Endothelial cell of umbilical vein (primary cell): ENCODE measurements around the gene RBMS3. TPM values are rescaled to one million over a fixed set of nuclear protein-coding genes. Genes with fewer than 3 reads are reported as not detected.

ENCODE experiments used
- BruUV-seq: library from RNA; stranded (reverse); fragments of 400-500 nt; replicated peaks from 2 replicates; lab custom pipeline; 2021; lab: Mats Ljungman, UMichigan
- CTCF ChIA-PET: fragments of 300-600, 350-600 bp; sonication (Branson Sonifier 250); formaldehyde crosslinking; loops from one replicate; lab custom pipeline; 2021; ENCODE audit warnings: antibody characterized with exemption, inconsistent platforms; lab: Charles Lee
- POLR2A ChIA-PET: fragments of 300-600, 350-600 bp; sonication (Branson Sonifier 250); formaldehyde crosslinking; loops from one replicate; lab custom pipeline; 2021; ENCODE audit warnings: antibody characterized with exemption, inconsistent platforms; lab: Charles Lee
- DNase-seq: peaks from one replicate; pipeline ENCODE4 v3.0.0-alpha.2; 2011; ENCODE audit warnings: low read depth, low spot score
- FAIRE-seq: peaks from 2 replicates; lab custom pipeline; 2011; peaks lifted over from hg19 to GRCh38; lab: Jason Lieb, UNC
- H2AFZ ChIP-seq: 2 replicates; pipeline ENCODE4 v1.6.0; 2012; ENCODE audit warnings: low read depth, low read length, control low read depth, inconsistent platforms
- H3K27ac ChIP-seq: 2 replicates; pipeline ENCODE4 v1.5.1; 2011; ENCODE audit warnings: low read depth, mild to moderate bottlenecking, control low read depth, low read length, moderate library complexity; ENCODE audit not compliant: insufficient read depth
- H3K27me3 ChIP-seq, 2 experiments: 2 replicates each; pipeline versions ENCODE4 v1.6.0 to v1.6.1; 2011; ENCODE audit warnings: low read length in 2 of 2, mixed read lengths in 1 of 2; ENCODE audit not compliant: control insufficient read depth in 2 of 2, insufficient read depth in 2 of 2
- H3K36me3 ChIP-seq, 2 experiments: 2 replicates in 1 of 2; 3 replicates in 1 of 2; pipeline ENCODE4 v1.5.1; 2011; ENCODE audit warnings: low read length in 2 of 2, mild to moderate bottlenecking in 1 of 2, moderate library complexity in 1 of 2; ENCODE audit not compliant: control insufficient read depth in 2 of 2, insufficient read depth in 2 of 2; ENCODE audit errors: extremely low read depth in 1 of 2
- H3K4me1 ChIP-seq: 3 replicates; pipeline ENCODE4 v1.5.1; 2011; ENCODE audit warnings: mild to moderate bottlenecking, low read length; ENCODE audit not compliant: control insufficient read depth, insufficient read depth; ENCODE audit errors: extremely low read depth
- H3K4me2 ChIP-seq: 2 replicates; pipeline ENCODE4 v1.6.1; 2011; ENCODE audit warnings: low read length, control low read depth, mixed read lengths; ENCODE audit not compliant: insufficient read depth
- H3K4me3 ChIP-seq, 3 experiments: fragments of 200-600 bp in 1 of 3; sonication (generic), shearing (Covaris generic) in 1 of 3; replicated peaks in 1 of 3; 2 replicates each; pipeline ENCODE4 v1.5.1; 2011 to 2016; ENCODE audit warnings: control low read depth in 3 of 3, low read length in 3 of 3, mild to moderate bottlenecking in 2 of 3, inconsistent platforms in 1 of 3, low read depth in 1 of 3, moderate library complexity in 1 of 3; ENCODE audit not compliant: insufficient read depth in 1 of 3
- H3K79me2 ChIP-seq: 2 replicates; pipeline ENCODE4 v1.6.0; 2012; ENCODE audit warnings: low read length, inconsistent platforms; ENCODE audit not compliant: control insufficient read depth, insufficient read depth
- H3K9ac ChIP-seq: replicated peaks from 2 replicates; pipeline ENCODE3; 2011; ENCODE audit warnings: low read length, control low read depth; ENCODE audit not compliant: insufficient read depth; ENCODE audit errors: extremely low read depth
- H3K9me1 ChIP-seq: replicated peaks from 3 replicates; pipeline ENCODE4 v1.6.0; 2011; ENCODE audit warnings: mild to moderate bottlenecking, low read length; ENCODE audit not compliant: control insufficient read depth, insufficient read depth; ENCODE audit errors: extremely low read depth
- H3K9me3 ChIP-seq: replicated peaks from 2 replicates; pipeline ENCODE4 v1.5.1; 2012; ENCODE audit warnings: low read length, inconsistent platforms; ENCODE audit not compliant: control insufficient read depth, insufficient read depth
- H4K20me1 ChIP-seq: replicated peaks from 2 replicates; pipeline ENCODE3; 2011; ENCODE audit warnings: mild to moderate bottlenecking, low read length; ENCODE audit not compliant: control insufficient read depth, insufficient read depth; ENCODE audit errors: extremely low read depth
- FOS ChIP-seq: IDR thresholded peaks from 2 replicates; pipeline ENCODE4 v1.6.1; 2011; ENCODE audit warnings: mild to moderate bottlenecking, low read length, moderate library complexity, borderline replicate concordance; ENCODE audit not compliant: insufficient read depth
- GATA2 ChIP-seq: IDR thresholded peaks from 2 replicates; pipeline ENCODE4 v1.7.0; 2011; ENCODE audit warnings: low read depth, mild to moderate bottlenecking, moderate library complexity, mixed read lengths, low read length; ENCODE audit not compliant: insufficient read length, insufficient read depth
- JUN ChIP-seq: IDR thresholded peaks from 2 replicates; pipeline ENCODE4 v1.6.1; 2011; ENCODE audit warnings: borderline replicate concordance, low read depth; ENCODE audit not compliant: insufficient read length, insufficient read depth
- MAX ChIP-seq: IDR thresholded peaks from 2 replicates; pipeline ENCODE4 v1.6.1; 2011; ENCODE audit not compliant: insufficient read depth, insufficient read length
- MYC ChIP-seq: IDR thresholded peaks from one replicate; pipeline ENCODE4 v1.6.1; 2011; ENCODE audit warnings: mild to moderate bottlenecking, low read depth, low read length
- POLR2A ChIP-seq: IDR thresholded peaks from 2 replicates; pipeline ENCODE4 v1.6.1; 2012; ENCODE audit warnings: low read depth, mild to moderate bottlenecking, control low read depth, low read length
- POLR2AphosphoS5 ChIP-seq: IDR thresholded peaks from 2 replicates; pipeline ENCODE4 v1.6.1; 2012; ENCODE audit warnings: low read depth, mild to moderate bottlenecking, control low read depth, low read length, moderate library complexity; ENCODE audit not compliant: insufficient read depth
- dilution Hi-C: fragments of 300-500 bp; cut with MboI; formaldehyde crosslinking; loops from one replicate; pipeline ENCODE4 v1.15.0; 2019; ENCODE audit warnings: low sequenced_read_pairs; ENCODE audit not compliant: extremely low pct_ligation_motif_present
- intact Hi-C: fragments of 100-400 bp; cut with micrococcal nuclease; formaldehyde crosslinking; loops from one replicate; pipeline ENCODE4 v1.10.0; 2022
- polyA plus RNA-seq, 4 experiments: library from polyadenylated mRNA; depleted of rRNA in 3 of 4; stranded (reverse) in 3 of 4; unstranded in 1 of 4; fragments of >200 nt; gene quantifications; 2 replicates each; pipeline versions ENCODE4 v1.2.1 to v1.2.3, GENCODE V29; 2011 to 2012; ENCODE audit warnings: missing spikeins in 1 of 4
- total RNA-seq: library from RNA; stranded (reverse); gene quantifications from 2 replicates; pipeline ENCODE4 v1.2.3, GENCODE V29; 2021
- TF ChIP-seq, protein P1 (sequence below), 2 donors: IDR thresholded peaks; 1 replicate in 1 of 2; 2 replicates in 1 of 2; pipeline ENCODE4 v1.5.1; 2011; ENCODE audit warnings: low read length in 2 of 2, mild to moderate bottlenecking in 2 of 2, moderate library complexity in 2 of 2, control low read depth in 1 of 2, inconsistent platforms in 1 of 2, low read depth in 1 of 2; ENCODE audit not compliant: insufficient read depth in 1 of 2; ENCODE audit errors: extremely low read depth in 1 of 2

Gene RBMS3
- total and polyA plus RNA-seq, 2 donors (not counting 3 experiments of a cell fraction or from before 2014, with no cell fraction given): 13.6 to 42.3 TPM

DNA sequence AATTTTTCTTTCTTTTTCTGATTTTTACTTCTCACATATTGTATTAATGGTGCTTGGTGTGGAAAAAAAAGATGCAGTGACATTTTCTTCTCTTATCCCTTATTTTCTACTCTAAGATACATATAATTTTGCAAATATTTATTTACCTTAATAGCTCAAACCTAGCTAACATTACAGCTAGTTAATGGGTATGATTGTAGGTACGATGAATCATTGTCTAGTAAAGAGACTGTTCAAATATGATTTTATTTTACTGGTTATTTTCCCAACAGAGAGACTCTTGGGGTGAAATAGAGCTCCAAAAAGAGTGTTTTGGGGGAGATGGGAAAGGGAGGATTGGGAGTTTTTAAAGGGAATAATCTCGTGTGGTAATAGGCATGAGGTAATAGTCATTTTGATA, 206.0 kb downstream of the RBMS3 start:
- ChIA-PET CTCF (interaction anchor here (0.7 to 1.4 kb wide), 3 partner anchors 10 to 571 kb away, joined by 3 to 4 read pairs (median 3); no protein-coding TSS in a partner anchor), POLR2A (no interaction called here)
- Histone ChIP-seq H4K20me1 (no peaks in the 10 kb centered on the region), H3K9me1 (no peaks in the 10 kb centered on the region), H3K4me2 (no peak overlapping the region), H3K27ac (no peak overlapping the region), H2AFZ (no peak overlapping the region), H3K9ac (no peak overlapping the region), H3K79me2 (no peaks in the 10 kb centered on the region), H3K9me3 (no peaks in the 10 kb centered on the region), H3K4me1 (no peaks in the 10 kb centered on the region), H3K4me3 (no peak overlapping the region), H3K36me3 (no peaks in the 10 kb centered on the region), H3K27me3 (no peaks in the 10 kb centered on the region)
- intact Hi-C loops (no loop called here), dilution Hi-C loops (no loop called here)
- BruUV-seq: no TSS peak
- no peak for DNase-seq
- TF ChIP-seq POLR2AphosphoS5 (no peak), POLR2A (no peak), MAX (no peak), MYC (no peak), GATA2 (no peak), FOS (no peak), JUN (no peak)
- TF ChIP-seq, protein P1, sequence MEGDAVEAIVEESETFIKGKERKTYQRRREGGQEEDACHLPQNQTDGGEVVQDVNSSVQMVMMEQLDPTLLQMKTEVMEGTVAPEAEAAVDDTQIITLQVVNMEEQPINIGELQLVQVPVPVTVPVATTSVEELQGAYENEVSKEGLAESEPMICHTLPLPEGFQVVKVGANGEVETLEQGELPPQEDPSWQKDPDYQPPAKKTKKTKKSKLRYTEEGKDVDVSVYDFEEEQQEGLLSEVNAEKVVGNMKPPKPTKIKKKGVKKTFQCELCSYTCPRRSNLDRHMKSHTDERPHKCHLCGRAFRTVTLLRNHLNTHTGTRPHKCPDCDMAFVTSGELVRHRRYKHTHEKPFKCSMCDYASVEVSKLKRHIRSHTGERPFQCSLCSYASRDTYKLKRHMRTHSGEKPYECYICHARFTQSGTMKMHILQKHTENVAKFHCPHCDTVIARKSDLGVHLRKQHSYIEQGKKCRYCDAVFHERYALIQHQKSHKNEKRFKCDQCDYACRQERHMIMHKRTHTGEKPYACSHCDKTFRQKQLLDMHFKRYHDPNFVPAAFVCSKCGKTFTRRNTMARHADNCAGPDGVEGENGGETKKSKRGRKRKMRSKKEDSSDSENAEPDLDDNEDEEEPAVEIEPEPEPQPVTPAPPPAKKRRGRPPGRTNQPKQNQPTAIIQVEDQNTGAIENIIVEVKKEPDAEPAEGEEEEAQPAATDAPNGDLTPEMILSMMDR (IDR thresholded peaks at IDR 0.05; ENCODE audit: extremely low read depth in 1 of 2, insufficient read depth in 1 of 2, low read depth in 1 of 2, low read length in 2 of 2): no peak
- FAIRE-seq: no peak
